VCaP (cell line): ENCODE results near the gene RGL2.
A peak's percentile ranks its signal among the peaks of the same experiment; 100 is the strongest.

Experiments
- H3K27ac ChIP-seq: fragments of 450-650 bp; 2 replicates; pipeline ENCODE4 v1.5.1; 2017
- CTCF ChIP-seq: fragments of 450-650 bp; conservative IDR thresholded peaks from 2 replicates; pipeline ENCODE4 v1.5.1; 2017; ENCODE audit warnings: mild to moderate bottlenecking, moderate library complexity

RGL2 gene

DNA sequence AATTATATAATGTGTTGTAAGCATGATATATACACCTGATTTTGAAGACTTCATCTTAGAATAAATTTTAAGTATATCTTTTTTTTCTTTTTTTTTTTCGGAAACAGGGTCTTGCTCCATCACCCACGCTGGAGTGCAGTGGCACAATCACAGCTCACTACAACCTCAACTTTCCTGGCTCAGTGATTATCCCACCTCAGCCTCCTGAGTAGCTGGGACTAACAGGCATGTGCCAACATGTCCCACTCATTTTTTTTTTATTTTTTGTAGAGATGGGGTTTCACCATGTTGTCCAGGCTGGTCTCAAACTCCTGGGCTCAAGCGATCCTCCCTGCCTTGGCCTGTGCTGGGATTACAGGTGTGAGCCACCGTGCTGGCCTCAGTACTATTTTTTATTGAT lies 44.2 kb downstream of the RGL2 start:
- TF ChIP-seq CTCF: no peak
- H3K27ac ChIP-seq: no peak overlapping the region

GRCh38 chr6:33252759-33253158 lies 46.0 kb downstream of the RGL2 start:
- no peak overlapping the region for H3K27ac ChIP-seq
- no peak for TF ChIP-seq CTCF

DNA sequence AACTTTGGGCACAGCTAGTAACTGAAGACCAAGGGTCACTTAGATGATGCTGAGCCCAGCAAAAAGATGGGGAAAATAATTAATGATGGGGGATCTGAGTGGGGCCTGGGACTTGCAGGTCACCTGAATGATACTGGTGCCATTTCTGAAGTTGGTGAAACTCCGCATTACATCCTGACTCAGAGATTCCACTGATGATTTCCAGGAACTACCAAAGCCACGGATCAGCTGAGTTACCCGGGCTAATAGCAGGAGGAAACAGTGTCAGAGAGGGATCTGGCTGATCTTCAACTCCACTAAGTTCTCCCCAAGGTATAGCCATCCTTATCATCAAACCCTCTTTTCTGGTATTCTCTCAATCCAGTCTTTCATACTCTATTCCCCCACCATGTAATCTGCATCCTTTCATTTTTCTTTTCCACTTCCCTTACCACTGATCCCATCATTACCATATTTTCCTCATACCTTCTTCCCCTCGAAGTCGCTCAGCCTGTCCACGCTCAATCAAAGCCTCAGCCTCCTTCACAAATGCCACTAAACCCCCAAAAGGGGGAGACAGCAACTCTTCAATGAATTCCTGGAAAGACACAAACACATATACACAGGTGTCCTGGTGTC lies 47.2 kb downstream of the RGL2 start:
- no peak for TF ChIP-seq CTCF
- peak overlapping the region; percentile 98; the same call in 1 of the 2 replicates for H3K27ac ChIP-seq

GRCh38 chr6:33250731-33251130 lies 48.0 kb downstream of the RGL2 start:
- H3K27ac ChIP-seq: peak overlapping the region; percentile 98

DNA sequence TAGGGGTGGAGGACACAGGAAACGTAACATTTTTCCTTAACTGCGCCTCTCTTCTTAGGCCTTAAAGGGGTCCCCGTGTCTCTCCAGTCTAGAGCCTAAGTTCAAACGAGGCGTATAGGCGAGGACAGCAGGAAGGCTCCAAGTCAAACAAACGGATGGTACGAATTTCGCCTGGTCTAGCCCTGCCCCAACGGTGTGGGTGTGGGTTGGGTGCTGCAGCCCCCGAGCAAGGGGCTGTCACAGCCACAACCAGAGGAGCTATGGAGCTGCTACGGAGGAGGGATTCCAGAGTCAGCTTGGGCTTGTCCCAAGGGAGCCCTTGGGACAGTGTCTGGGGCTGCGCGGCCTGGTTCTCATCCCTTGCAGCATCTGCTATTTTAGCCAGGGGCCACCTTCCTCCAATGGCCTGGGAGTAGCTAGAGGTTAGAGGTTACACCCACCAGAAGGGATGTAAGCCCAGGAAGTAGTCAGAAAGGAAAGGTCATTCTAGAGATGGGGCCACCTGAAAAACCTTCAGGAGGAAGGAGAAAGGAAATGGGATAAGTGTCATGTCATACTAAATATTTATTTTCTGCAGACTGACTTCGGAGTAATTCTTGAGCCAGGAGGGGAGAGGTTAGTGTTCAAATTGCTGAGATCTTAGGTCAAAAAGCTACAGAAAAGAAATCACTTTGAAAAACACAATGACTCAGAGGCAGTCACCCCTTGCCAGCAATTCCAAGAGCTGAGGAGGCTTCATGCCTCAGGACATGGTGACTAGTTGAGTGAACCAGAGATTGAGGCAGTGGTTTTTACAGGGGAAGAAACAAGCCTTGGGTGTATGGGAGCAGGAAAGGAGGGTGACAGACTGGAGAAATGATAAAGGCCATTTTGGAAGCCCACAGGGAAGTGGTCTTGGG lies 48.8 kb downstream of the RGL2 start:
- peak overlapping the region; percentile 98 for H3K27ac ChIP-seq
- TF ChIP-seq CTCF: no peak

More at GRCh38 chr6:33250731-33251130, 48.0 kb downstream of the RGL2 start:
- TF ChIP-seq CTCF: no peak

GRCh38 chr6:33248932-33249731 lies 49.6 kb downstream of the RGL2 start:
- TF ChIP-seq CTCF: no peak
- H3K27ac ChIP-seq: peak overlapping the region; percentile 98

GRCh38 chr6:33248643-33248931 lies 50.2 kb downstream of the RGL2 start:
- H3K27ac ChIP-seq: peak overlapping the region; percentile 98
- peak; percentile 51 for TF ChIP-seq CTCF
